Stomach (tissue), 9 donors: Measurements from ENCODE around the gene OR2M3. TPM values are rescaled to one million over a fixed set of nuclear protein-coding genes. Genes with fewer than 3 reads are reported as not detected.
"Not testable (repeated sequence)": the region's sequence is repeated elsewhere in the genome, so short reads cannot be mapped to it uniquely, and the experiment has no call there.

ENCODE experiments used
- DNase-seq, 2 donors: peaks; one replicate each; pipeline versions ENCODE4 v3.0.0 to v3.0.0-alpha.2; 2013 to 2019
- H3K27ac ChIP-seq, 5 donors: fragments of 200-600 bp in 4 of 5; sonication (generic) in 4 of 5; one replicate each; pipeline ENCODE4 v1.5.1; 2013 to 2019; ENCODE audit warnings: mild to moderate bottlenecking in 1 of 5, moderate library complexity in 1 of 5
- H3K27me3 ChIP-seq, 3 donors: fragments of 200-600 bp; sonication (generic); one replicate each; pipeline ENCODE4 v1.5.1; 2017 to 2019; ENCODE audit warnings: mixed run types in 1 of 3
- H3K36me3 ChIP-seq, 4 donors: fragments of 200-600 bp; sonication (generic); 1 replicate in 3 of 4; 2 replicates in 1 of 4; pipeline ENCODE4 v1.5.1; 2016 to 2019
- H3K4me1 ChIP-seq, 4 donors: fragments of 200-600 bp; sonication (generic); one replicate each; pipeline ENCODE4 v1.5.1; 2016 to 2019
- H3K4me3 ChIP-seq, 4 donors: fragments of 200-600 bp; sonication (generic) in 3 of 4; one replicate each; pipeline ENCODE4 v1.5.1; 2016 to 2019; ENCODE audit warnings: mild to moderate bottlenecking in 1 of 4
- H3K9me3 ChIP-seq, 4 donors: fragments of 200-600 bp; sonication (generic); one replicate each; pipeline ENCODE4 v1.5.1; 2016 to 2019
- CTCF ChIP-seq, 7 experiments: fragments of 450-650 bp in 4 of 7; fragments of 200-600 bp in 3 of 7; sonication (generic) in 3 of 7; IDR thresholded peaks; one replicate each; pipeline ENCODE4 v1.5.1; 2016 to 2019; ENCODE audit warnings: antibody characterized with exemption in 7 of 7, control low read depth in 2 of 7, mild to moderate bottlenecking in 1 of 7
- EP300 ChIP-seq: sonication (generic); formaldehyde crosslinking; IDR thresholded peaks from one replicate; pipeline ENCODE4 v1.6.1; 2017; ENCODE audit warnings: antibody characterized with exemption
- POLR2A ChIP-seq, 4 donors: fragments of 450-650 bp; IDR thresholded peaks; one replicate each; pipeline ENCODE4 v1.6.1; 2016; ENCODE audit warnings: antibody characterized with exemption in 4 of 4, control low read depth in 2 of 4, mild to moderate bottlenecking in 1 of 4, moderate library complexity in 1 of 4
- POLR2AphosphoS5 ChIP-seq, 3 donors: sonication (generic); formaldehyde crosslinking; IDR thresholded peaks; one replicate each; pipeline ENCODE4 v1.6.1; 2016; ENCODE audit warnings: antibody characterized with exemption in 3 of 3
- WGBS, 5 donors: extraction: QIAGEN DNeasy Blood & Tissue Kit in 3 of 5; methylation state at CpG; one replicate each; pipeline versions ENCODE4 v1.1.5 to v1.1.7; 2013 to 2018; 5-methylcytosine and 5-hydroxymethylcytosine counted together
- intact Hi-C: fragments of 100-400 bp; cut with DNase I; formaldehyde crosslinking; loops from one replicate; pipeline ENCODE4 v1.15.1; 2023; ENCODE audit warnings: low total_unique reads
- polyA plus RNA-seq, 3 donors: library from polyadenylated mRNA; stranded (reverse); fragments of 200-250 nt; gene quantifications; one replicate each; pipeline ENCODE4 v1.2.3, GENCODE V29; 2013
- total RNA-seq, 5 donors: library from RNA; depleted of rRNA; stranded (reverse); fragments of >200 nt; gene quantifications; one replicate each; pipeline versions ENCODE4 v1.1.0 to v1.2.3, GENCODE V29; 2014 to 2016
- donor health status: healthy with polysubstance abuse.
- donor health status: Bipolar disorder and iron deficiency.
- donor health status: healthy.

Gene OR2M3
- total and polyA plus RNA-seq, 8 donors: 0.45 TPM; not detected in 7

- Histone ChIP-seq H3K4me1 (no peaks in the 10 kb centered on the region), H3K4me3 (no peak overlapping the region), H3K9me3 (peaks cover 0 to 17% (median 6%) of the 10 kb centered on the region in 4 donors), H3K27me3 (no peaks in the 10 kb centered on the region), H3K27ac (no peak overlapping the region), H3K36me3 (no peaks in the 10 kb centered on the region)
- intact Hi-C loops: no loop called here
- no peak for TF ChIP-seq POLR2AphosphoS5 (IDR thresholded peaks at IDR 0.05)
- TF ChIP-seq CTCF (IDR thresholded peaks at IDR 0.05): no peak
- no peak for TF ChIP-seq POLR2A (IDR thresholded peaks at IDR 0.05)
- no peak for TF ChIP-seq EP300
- DNase-seq: no peak
- WGBS, 5 donors: 60 to 75% (median 66%) methylated on average over 6 of the region's 6 CpGs
Observed at GRCh38 chr1:248229360-248229908, 32.4 kb downstream of the OR2M3 start.

- no peaks in the 10 kb centered on the region for H3K36me3 ChIP-seq
- no peak within 1 kb of the TSS for H3K27ac ChIP-seq
- H3K4me1 ChIP-seq: no peaks in the 10 kb centered on the region
- H3K4me3 ChIP-seq: no peak within 1 kb of the TSS
- intact Hi-C loops: no loop called here
- no peak for DNase-seq
- peaks cover 0 to 17% (median 6%) of the 10 kb centered on the region in 4 donors for H3K9me3 ChIP-seq
- 67 to 72% (median 68%) methylated on average over 2 of the region's 2 CpGs for WGBS, 5 donors
- no peaks in the 10 kb centered on the region for H3K27me3 ChIP-seq
- no peak for TF ChIP-seq POLR2A (IDR thresholded peaks at IDR 0.05)
- TF ChIP-seq EP300: no peak
- TF ChIP-seq CTCF (IDR thresholded peaks at IDR 0.05): no peak
- no peak for TF ChIP-seq POLR2AphosphoS5 (IDR thresholded peaks at IDR 0.05)
Observed at GRCh38 chr1:248231117-248231516, 34.1 kb downstream of the OR2M3 start, which contains the start of gene OR2M4. TSS of gene OR2M4 (plus strand) at chr1:248231417. CDS start at chr1:248238929, 7,512 bp downstream.

- Histone ChIP-seq H3K9me3 (no peaks in the 10 kb centered on the region), H3K4me3 (no peak overlapping the region), H3K27ac (no peak overlapping the region), H3K27me3 (no peaks in the 10 kb centered on the region), H3K4me1 (no peaks in the 10 kb centered on the region), H3K36me3 (no peaks in the 10 kb centered on the region)
- 90 to 94% (median 93%) methylated on average over 9 of the region's 9 CpGs for WGBS, 5 donors
- no peak for DNase-seq
- intact Hi-C loops: no loop called here
- no peak for TF ChIP-seq EP300
- no peak for TF ChIP-seq POLR2A (IDR thresholded peaks at IDR 0.05)
- TF ChIP-seq POLR2AphosphoS5 (IDR thresholded peaks at IDR 0.05): no peak
- TF ChIP-seq CTCF (IDR thresholded peaks at IDR 0.05): no peak
Observed at GRCh38 chr1:248239478-248239877, 42.4 kb downstream of the OR2M3 start.

- no peak overlapping the region for H3K27ac ChIP-seq
- no peaks in the 10 kb centered on the region for H3K9me3 ChIP-seq
- H3K27me3 ChIP-seq: no peaks in the 10 kb centered on the region
- no peaks in the 10 kb centered on the region for H3K4me1 ChIP-seq
- intact Hi-C loops: no loop called here
- H3K4me3 ChIP-seq: no peak overlapping the region
- H3K36me3 ChIP-seq: no peaks in the 10 kb centered on the region
- WGBS, 5 donors: 11 to 17% (median 13%) methylated on average over 14 of the region's 14 CpGs
- TF ChIP-seq CTCF (IDR thresholded peaks at IDR 0.05): peak in 3 of 7 experiments; percentile 21 to 28 (median 25)
- no peak for TF ChIP-seq POLR2A (IDR thresholded peaks at IDR 0.05)
- DNase-seq: peak in 1 of 2 donors; percentile 37
Observed at GRCh38 chr1:248243204-248243603, 46.1 kb downstream of the OR2M3 start.

GRCh38 chr1:248259309-248259708 is 62.2 kb downstream of the OR2M3 start:
- H3K27me3 ChIP-seq, intact Hi-C loops, DNase-seq, H3K27ac ChIP-seq, H3K4me3 ChIP-seq, H3K4me1 ChIP-seq, H3K36me3 ChIP-seq: not testable (repeated sequence)
- H3K9me3 ChIP-seq: peaks cover 0 to 16% (median 10%) of the 10 kb centered on the region in 4 donors
- WGBS, 5 donors: 77 to 89% (median 79%) methylated on average over 1 of the region's 1 CpG
